Bronchial epithelial cell (primary cell): Measurements from ENCODE around the gene SLC35A5. TPM values are rescaled to one million over a fixed set of nuclear protein-coding genes. Genes with fewer than 3 reads are reported as not detected.
A peak's percentile ranks its signal among the peaks of the same experiment; 100 is the strongest.

Experiments
- DNase-seq: peaks from one replicate; pipeline ENCODE4 v3.0.0-alpha.2; 2010; ENCODE audit warnings: low read depth
- FAIRE-seq: peaks from 2 replicates; lab custom pipeline; 2011; peaks lifted over from hg19 to GRCh38; lab: Jason Lieb, UNC
- H3K27me3 ChIP-seq: 2 replicates; pipeline ENCODE4 v1.5.1; 2011; ENCODE audit warnings: low read length; ENCODE audit not compliant: control insufficient read depth, insufficient read depth
- H3K36me3 ChIP-seq: 2 replicates; pipeline ENCODE4 v1.5.1; 2011; ENCODE audit warnings: low read length; ENCODE audit not compliant: control insufficient read depth, insufficient read depth
- H3K4me3 ChIP-seq: 2 replicates; pipeline ENCODE4 v1.5.1; 2011; ENCODE audit warnings: mild to moderate bottlenecking, low read depth, low read length, control low read depth
- CTCF ChIP-seq: IDR thresholded peaks from 2 replicates; pipeline ENCODE4 v1.5.1; 2011; ENCODE audit warnings: mild to moderate bottlenecking, moderate library complexity, low read length, control low read depth, inconsistent platforms; ENCODE audit not compliant: insufficient read depth, severe bottlenecking
- total RNA-seq: library from RNA; depleted of rRNA; stranded (reverse); fragments of >200 nt; gene quantifications from 2 replicates; pipeline ENCODE4 v1.2.1, GENCODE V29; 2014

Gene SLC35A5
- total RNA-seq, 1 donor from 2014 or later, result 14.0 TPM

- Histone ChIP-seq H3K27me3 (no peaks in the 10 kb centered on the region), H3K36me3 (no peaks in the 10 kb centered on the region), H3K4me3 (no peak overlapping the region)
- DNase-seq (no peak), FAIRE-seq (no peak)
- no peak for TF ChIP-seq CTCF
These were observed 55.4 kb downstream of the SLC35A5 start for GRCh38 chr3:112617285-112617684.

GRCh38 chr3:112619295-112619694, 57.5 kb downstream of the SLC35A5 start:
- Histone ChIP-seq H3K36me3 (no peaks in the 10 kb centered on the region), H3K27me3 (no peaks in the 10 kb centered on the region), H3K4me3 (no peak overlapping the region)
- DNase-seq, result peak; percentile 61
- no peak for FAIRE-seq
- TF ChIP-seq CTCF, result no peak

- no peak for TF ChIP-seq CTCF
- Histone ChIP-seq H3K4me3 (no peak overlapping the region), H3K27me3 (no peaks in the 10 kb centered on the region), H3K36me3 (no peaks in the 10 kb centered on the region)
- DNase-seq, result no peak
- FAIRE-seq, result no peak
These were observed 61.4 kb downstream of the SLC35A5 start for GRCh38 chr3:112623213-112623612.

GRCh38 chr3:112623717-112624116, 61.9 kb downstream of the SLC35A5 start:
- no peaks in the 10 kb centered on the region for H3K36me3 ChIP-seq
- FAIRE-seq, result no peak
- H3K27me3 ChIP-seq, result no peaks in the 10 kb centered on the region
- TF ChIP-seq CTCF, result no peak
- DNase-seq, result peak; percentile 86
- no peak overlapping the region for H3K4me3 ChIP-seq

GRCh38 chr3:112627419-112627818, 65.6 kb downstream of the SLC35A5 start:
- no peaks in the 10 kb centered on the region for H3K36me3 ChIP-seq
- no peak for DNase-seq
- no peaks in the 10 kb centered on the region for H3K27me3 ChIP-seq
- no peak for TF ChIP-seq CTCF
- H3K4me3 ChIP-seq, result no peak overlapping the region
- FAIRE-seq, result no peak

- Histone ChIP-seq H3K27me3 (no peaks in the 10 kb centered on the region), H3K4me3 (no peak overlapping the region), H3K36me3 (no peaks in the 10 kb centered on the region)
- no peak for TF ChIP-seq CTCF
- no peak for FAIRE-seq
- DNase-seq, result no peak
These were observed 66.1 kb downstream of the SLC35A5 start for GRCh38 chr3:112627919-112628466.
